Hematopoietic multipotent progenitor cell treated with erythropoietin and hydrocortisone succinate and interleukin-3 and kit ligand, for 8 days (in vitro differentiated cells): ENCODE measurements around the gene SULT1C4.
"Not testable (repeated sequence)": the region's sequence is repeated elsewhere in the genome, so short reads cannot be mapped to it uniquely, and the experiment has no call there.

Experiments
- DNase-seq: peaks from one replicate; pipeline ENCODE4 v3.0.0-alpha.2; 2015

SULT1C4 gene

DNA sequence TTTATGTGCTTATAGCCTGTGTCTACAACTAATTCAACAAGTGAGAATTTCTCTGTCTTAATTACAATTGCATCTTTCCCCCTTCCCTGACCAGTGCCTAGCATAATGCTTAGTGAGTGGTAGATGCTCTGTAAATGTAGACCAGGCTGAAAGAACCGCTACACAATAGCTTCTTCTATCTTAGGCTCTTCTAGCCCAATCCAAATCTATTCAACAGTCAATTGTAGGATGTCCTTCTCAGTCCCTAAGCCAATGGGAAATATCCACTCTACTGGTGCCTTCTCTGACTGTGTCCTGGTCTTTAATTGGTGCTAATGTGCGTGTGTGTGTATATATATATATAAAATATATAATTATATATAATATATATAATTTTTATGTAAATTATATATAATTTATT lies 37.2 kb downstream of the SULT1C4 start:
- DNase-seq = no peak

DNA sequence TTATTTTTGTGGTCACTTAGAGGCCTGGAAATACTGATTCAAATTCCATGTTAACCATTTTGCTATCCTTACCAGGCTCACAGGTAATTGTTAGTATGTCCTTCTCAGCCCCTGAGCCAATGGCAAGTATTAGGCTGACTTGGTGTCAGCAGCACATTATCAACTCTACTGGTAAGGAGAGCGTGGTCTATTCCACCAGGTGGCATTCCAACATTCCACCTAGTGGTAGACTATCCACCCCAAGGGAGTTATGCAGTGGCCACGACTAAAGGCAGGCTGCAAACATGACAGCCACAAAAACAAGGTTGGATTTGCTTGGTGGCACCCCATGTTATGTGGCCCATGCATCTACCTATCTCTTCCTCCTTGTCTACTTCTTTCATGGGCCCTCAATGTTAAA lies 39.5 kb downstream of the SULT1C4 start:
- peak; percentile 32 for DNase-seq

DNA sequence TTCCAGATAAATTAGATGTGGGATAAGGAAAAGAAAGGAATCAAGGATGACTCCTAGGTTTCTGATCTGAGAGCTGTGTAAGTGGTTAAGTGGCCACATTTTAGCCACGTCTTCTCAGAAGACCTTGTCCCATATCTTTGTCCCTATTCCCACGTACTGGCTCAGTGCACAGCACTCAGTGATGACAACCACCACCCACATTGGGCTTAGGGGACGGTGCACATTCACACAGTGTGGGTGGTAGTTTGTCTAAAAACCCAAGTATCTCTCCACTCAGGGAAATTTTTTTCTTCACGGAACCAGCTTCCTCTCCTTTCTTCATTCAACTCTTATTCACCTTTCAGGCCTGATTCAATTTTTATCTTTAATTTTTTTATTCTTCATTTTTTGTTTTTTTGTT lies 40.7 kb downstream of the SULT1C4 start:
- DNase-seq = no peak

DNA sequence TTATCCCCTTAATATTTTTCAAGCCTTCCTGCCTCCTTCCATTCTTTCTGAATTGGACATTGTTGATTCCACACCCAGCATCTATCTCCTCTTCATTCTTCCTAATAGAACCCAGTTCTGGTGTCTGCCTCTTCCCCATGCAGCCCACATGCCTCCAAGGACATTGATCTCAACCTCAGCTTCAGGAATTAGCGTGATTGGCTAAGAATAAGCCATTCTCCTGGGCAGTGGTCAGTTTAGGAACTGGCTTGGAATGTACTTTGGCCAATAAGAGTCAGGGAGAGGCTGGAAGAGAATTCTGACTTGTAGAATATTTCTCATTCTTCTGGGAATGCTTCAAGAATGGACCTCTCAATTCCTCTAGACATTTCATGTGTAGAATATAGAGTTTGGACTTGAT lies 45.3 kb downstream of the SULT1C4 start:
- no peak for DNase-seq

DNA sequence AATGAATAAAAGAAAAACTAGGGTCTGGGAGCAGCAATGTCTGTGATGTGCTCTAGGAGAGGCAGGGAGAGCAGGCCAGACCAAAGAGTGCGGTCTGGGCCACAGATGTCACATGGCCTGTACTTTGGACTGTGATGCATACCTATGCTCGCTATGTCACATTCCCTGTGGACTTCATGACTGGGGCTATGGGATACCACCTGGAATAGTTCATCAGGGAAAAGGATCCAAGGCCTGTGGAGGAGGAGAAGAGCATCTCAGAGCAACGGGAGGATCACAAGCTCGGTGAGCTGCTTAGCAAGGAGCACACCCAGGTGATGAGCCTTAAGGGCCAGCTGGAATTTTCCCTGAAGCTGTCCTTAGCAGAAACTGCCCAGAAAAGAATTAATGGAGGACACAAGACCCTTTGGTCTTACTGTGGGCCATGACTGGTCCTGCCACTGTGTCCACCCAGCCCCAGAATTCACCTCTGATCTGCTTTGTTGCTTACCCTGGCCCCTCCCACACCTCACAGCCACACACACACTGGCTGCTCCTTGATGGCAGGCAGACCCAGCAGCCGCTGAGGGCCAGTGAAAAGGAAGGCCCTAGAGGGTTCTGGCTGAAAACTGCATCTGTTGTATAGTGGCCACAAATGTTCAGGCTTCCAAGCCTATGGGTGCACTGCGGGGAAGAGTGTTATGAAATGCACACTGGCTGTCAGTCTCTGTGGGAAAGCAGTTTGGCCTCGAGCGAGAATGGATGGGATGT lies 45.9 kb downstream of the SULT1C4 start:
- DNase-seq = no peak

DNA sequence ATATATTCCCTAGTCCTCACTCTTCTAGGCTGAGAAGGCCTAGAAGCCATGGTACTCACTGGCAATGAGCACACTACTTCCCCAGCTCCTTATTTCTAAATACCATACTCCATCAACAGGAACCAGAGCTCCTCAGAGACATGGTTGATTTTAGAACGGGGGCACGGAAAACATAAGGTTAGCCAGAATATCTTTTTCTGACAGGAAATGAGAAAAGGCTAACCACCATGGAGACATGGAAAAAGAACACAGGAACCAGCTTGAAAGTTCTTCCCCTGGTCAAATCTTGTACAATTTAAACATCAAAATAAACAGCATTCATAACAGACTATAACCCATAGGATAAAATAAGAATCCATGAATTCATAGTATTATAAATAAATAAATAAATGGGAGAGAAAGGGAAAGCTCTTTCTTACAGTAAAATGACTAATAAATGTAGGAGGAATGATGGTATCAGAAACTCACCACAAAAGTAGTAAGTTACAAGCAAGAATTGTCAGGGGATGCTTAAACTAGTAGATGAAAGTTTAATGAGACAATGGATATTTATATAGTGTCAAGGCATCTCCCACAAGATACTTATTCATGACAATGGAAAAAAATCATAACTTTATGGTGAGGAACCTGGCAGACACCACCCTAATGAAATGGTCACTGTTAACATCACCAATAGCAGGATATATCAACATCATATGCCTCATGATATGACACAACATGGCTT lies 50.7 kb downstream of the SULT1C4 start:
- DNase-seq = no peak

DNA sequence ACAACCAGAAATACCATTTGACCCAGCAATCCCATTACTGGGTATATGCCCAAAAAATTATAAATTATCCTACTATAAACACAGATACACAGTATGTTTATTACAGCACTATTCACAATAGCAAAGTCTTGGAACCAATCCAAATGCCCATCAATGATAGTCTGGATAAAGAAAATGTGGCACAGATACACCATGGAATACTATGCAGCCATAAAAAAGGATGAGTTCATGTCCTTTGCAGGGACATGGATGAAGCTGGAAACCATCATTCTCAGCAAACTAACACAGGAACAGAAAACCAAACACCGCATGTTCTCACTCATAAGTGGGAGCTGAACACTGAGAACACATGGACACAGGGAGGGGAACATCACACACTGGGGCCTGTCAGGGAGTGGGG lies 57.8 kb downstream of the SULT1C4 start:
- not testable (repeated sequence) for DNase-seq

DNA sequence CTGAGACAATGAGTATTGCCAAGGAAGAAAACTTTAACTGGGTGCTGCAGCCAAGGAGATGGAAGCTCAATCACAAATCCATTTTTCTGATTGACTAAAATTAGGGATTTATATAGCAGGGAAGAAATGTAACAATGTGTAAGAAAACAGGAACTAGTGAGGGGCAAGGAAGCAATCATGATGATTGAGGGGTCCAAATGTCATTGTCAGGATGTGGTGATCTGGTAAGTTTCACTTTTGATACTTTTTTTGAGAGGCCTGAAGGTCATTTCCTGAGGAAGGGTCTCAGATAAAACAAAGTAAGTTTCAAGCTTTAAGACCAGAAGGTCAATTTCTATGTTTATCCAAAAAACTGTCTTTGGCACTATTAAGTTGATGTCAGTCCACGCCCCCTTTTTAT lies 59.2 kb downstream of the SULT1C4 start:
- DNase-seq = no peak
